NCI-H748 treated with DMSO at 0.1 percent for 48 hours (cell line): Measurements from ENCODE around the gene ADM5.
"Not testable (repeated sequence)": the region's sequence is repeated elsewhere in the genome, so short reads cannot be mapped to it uniquely, and the experiment has no call there.

Experiments
- DNase-seq: peaks from one replicate; lab custom pipeline; 2025; lab: John Stamatoyannopoulos, UW

The ADM5 gene

DNA sequence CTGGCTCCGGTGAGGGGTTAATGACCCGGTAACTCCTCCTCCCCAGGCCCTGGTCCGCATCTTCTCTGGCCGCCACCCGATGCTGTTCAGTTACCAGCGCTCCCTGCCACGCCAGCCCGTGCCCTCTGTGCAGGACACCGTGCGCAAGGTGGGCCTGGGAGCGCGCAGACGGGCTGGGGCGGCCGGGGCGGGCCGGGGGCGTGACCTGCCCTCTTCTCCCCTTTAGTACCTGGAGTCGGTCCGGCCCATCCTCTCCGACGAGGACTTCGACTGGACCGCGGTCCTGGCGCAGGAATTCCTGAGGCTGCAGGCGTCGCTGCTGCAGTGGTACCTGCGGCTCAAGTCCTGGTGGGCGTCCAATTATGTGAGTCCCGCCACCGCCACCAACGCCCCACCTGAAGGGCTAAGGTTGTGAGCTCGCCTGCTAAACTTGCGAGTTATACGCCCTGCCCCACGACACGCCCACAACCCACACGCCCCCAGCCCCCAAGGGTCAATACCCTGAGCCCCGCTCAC, 11.9 kb downstream of the ADM5 start:
- DNase-seq, result no peak

- no peak for DNase-seq
Observed at GRCh38 chr19:49704888-49705642, 15.7 kb downstream of the ADM5 start.

DNA sequence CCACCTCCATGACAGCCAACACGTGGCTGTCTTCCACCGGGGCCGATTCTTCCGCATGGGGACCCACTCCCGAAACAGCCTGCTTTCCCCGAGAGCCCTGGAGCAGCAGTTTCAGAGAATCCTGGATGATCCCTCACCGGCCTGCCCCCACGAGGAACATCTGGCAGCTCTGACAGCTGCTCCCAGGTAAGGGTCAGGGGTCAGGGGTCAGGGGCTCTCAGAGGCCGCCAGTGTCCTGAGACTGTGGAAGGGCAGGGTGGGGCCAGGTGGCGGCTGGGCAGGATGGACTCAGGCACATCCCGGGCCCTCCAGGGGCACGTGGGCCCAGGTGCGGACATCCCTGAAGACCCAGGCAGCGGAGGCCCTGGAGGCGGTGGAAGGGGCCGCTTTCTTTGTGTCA, 16.5 kb downstream of the ADM5 start:
- no peak for DNase-seq

GRCh38 chr19:49710372-49710951, 21.1 kb downstream of the ADM5 start:
- DNase-seq, result no peak

GRCh38 chr19:49712397-49712859, 23.0 kb downstream of the ADM5 start:
- no peak for DNase-seq

DNA sequence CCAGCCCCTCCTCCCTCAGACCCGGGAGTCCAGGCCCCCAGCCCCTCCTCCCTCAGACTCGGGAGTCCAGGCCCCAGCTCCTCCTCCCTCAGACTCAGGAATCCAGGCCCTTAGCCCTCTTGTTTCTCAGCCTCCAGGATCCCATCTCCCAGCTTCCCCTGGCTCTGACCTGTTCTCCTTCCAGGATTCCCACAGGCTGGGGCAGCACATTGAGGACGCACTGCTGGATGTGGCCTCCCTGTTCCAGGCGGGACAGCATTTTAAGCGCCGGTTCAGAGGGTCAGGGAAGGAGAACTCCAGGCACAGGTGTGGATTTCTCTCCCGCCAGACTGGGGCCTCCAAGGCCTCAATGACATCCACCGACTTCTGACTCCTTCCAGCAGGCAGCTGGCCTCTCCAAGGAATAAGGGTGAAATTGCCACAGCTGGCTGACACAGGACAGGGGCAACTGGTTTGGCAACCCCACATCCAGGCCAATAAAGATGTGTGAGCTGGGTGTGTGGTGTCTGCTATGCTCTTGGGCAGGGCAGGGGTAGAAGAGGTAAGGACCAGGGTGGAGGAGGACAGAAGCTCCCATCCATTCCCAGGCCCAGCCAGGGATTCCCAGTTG, 23.9 kb downstream of the ADM5 start:
- no peak for DNase-seq

GRCh38 chr19:49716154-49716553, 26.8 kb downstream of the ADM5 start:
- no peak for DNase-seq

DNA sequence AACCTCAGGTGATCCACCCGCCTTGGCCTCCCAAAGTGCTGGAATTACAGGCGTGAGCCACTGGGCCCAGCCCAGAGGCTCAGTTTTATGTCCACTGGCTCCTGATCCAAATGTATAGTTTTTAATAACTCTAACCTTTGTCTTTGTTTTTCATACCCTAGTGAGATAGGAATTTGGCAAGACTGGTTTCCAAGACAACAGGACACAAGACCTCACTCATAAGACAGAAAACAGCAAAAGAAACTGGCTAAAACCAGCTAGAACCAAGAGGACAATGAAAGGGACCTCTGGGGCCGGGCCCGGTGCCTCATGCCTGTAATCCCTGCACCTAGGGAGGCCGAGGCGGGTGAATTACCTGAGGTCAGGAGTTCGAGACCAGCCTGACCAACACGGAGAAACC, 29.1 kb downstream of the ADM5 start:
- DNase-seq, result no peak

DNA sequence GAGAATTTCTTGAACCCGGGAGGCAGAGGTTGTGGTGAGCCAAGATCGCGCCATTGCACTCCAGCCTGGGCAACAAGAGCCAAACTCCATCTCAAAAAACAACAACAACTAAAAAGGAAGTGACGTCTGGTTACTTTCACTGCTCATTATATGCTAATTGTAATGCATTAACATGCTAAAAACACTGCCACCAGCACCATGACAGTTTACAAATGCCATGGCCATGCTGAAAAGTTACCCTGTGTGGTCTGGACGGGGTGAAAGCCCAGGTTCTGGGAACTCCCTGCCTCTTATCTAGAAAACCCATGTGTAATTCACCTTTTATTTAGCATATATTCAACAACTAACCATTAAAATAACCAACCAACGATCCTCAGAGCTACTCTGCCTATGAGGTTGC, 29.6 kb downstream of the ADM5 start:
- DNase-seq, result no peak

DNA sequence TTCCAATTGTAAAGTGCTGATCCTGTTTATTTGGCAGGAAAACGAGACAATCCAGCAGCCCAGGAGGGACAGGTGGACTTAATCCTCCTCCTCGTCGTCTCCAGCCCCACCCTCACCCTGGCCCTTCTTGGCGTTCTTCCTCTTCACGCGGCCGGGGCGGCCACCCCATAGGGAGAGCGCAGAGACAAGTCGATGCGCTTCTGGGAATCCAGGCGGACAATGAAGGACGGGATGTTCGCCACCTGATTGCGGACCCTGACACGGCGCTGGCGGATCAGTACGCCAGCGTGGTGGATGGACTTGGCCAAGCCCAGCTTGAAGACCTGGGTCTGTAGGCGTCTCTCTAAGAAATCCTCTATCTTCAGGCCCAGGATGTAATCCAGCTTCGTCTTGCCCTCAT, 30.0 kb downstream of the ADM5 start:
- DNase-seq, result not testable (repeated sequence)

- no peak for DNase-seq
Observed at GRCh38 chr19:49727217-49728030, 38.0 kb downstream of the ADM5 start.

DNA sequence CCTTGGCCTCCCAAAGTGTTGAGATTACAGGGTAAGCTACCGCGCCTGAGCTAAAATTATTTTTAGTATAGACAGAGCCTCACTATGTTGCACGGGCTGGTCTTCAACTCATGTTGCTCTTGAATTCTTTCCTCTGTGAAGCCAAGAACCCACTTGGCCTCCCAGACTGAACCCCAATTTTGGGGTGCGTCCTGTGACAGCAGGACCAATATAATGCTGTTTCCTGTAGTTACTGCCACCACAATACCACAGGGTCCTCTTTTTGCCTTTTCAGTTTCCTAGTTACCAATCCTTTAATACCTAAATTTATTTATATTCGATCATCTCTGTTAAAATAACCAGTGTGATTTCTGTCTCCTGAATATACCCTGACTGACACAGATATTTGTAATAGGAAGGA, 40.8 kb downstream of the ADM5 start:
- DNase-seq, result no peak

DNA sequence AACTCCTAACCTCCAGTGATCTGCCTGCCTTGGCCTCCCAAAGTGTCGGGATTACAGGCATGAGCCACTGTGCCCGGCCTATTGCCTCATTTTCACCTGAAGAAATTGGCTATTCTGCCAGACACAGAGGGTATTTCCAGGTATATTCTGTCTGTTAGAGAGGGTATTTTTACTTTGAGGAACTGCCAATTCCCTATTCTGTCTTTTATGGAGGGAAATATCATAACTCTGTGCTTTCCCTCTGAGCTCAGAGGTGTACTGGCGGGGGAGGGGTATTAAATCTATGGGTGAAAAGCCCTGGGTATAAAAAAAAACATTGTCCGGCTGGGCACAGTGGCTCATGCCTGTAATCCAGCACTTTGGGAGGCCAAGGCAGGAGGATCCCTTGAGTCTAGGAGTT, 48.9 kb downstream of the ADM5 start:
- DNase-seq, result no peak

- DNase-seq, result no peak
Observed at GRCh38 chr19:49739098-49739497, 49.7 kb downstream of the ADM5 start.

DNA sequence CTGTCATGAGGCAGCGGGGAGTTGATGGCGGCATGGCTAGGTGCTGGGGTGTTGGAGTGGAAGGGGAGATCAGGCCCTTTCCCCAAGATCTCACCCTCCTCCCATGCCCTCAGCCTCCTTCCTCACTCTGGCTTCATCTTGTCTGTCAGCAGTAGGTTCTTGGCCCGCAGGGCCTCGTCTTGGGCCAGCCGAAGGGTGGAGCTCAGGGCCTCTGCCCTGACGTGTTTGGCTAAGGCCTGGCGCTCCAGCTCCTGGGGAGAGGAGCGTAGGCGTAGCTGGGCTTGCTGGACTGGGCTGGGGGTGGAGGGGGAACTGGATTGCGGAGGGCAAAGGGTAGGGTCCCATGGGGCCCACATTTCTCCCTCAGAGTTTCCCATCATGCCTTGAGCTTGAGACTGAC, 50.5 kb downstream of the ADM5 start:
- no peak for DNase-seq
